ENCODE measurements around the gene KRT36.

DNA sequence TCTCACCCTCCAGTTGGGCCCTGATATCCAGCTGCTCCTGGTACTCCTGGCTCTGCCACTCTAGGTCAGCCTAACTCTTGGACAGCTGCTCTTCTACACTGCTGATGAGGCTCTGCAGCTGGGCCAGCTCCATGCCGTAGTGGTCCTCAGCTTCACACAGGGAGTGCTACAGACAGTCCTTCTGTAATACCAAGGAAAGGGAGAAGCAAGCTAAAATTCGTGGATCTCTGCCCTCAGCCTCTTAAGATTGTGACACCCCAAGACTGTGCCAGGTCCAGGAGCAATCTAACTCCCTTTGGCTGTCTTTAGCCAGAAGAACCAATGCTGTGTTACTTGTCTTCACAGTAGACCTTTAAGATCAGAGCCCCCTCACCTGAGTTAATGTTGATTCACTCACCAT lies 41.2 kb downstream of the KRT36 start:
- TF ChIP-seq, protein P1, sequence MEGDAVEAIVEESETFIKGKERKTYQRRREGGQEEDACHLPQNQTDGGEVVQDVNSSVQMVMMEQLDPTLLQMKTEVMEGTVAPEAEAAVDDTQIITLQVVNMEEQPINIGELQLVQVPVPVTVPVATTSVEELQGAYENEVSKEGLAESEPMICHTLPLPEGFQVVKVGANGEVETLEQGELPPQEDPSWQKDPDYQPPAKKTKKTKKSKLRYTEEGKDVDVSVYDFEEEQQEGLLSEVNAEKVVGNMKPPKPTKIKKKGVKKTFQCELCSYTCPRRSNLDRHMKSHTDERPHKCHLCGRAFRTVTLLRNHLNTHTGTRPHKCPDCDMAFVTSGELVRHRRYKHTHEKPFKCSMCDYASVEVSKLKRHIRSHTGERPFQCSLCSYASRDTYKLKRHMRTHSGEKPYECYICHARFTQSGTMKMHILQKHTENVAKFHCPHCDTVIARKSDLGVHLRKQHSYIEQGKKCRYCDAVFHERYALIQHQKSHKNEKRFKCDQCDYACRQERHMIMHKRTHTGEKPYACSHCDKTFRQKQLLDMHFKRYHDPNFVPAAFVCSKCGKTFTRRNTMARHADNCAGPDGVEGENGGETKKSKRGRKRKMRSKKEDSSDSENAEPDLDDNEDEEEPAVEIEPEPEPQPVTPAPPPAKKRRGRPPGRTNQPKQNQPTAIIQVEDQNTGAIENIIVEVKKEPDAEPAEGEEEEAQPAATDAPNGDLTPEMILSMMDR (optimal IDR thresholded peaks at IDR 0.05 in 1 of 3, IDR thresholded peaks at IDR 0.05 in 1 of 3, conservative IDR thresholded peaks at IDR 0.05 in 1 of 3; ENCODE audit: extremely low read depth in 1 of 3, insufficient read depth in 2 of 3, low read length in 3 of 3): no peak
- TF ChIP-seq EZH2 (IDR thresholded peaks at IDR 0.05; ENCODE audit: low read length): no peak
